ENCODE measurements around the gene CABP7.
"Not testable (repeated sequence)": the region's sequence is repeated elsewhere in the genome, so short reads cannot be mapped to it uniquely, and the experiment has no call there.

Gene CABP7

GRCh38 chr22:29751669-29752068 is 31.9 kb downstream of the CABP7 start:
- DNase-seq = no peak

GRCh38 chr22:29753808-29754657 is 34.2 kb downstream of the CABP7 start:
- no peak for DNase-seq

- DNase-seq = not testable (repeated sequence)
These were observed 35.0 kb downstream of the CABP7 start for GRCh38 chr22:29754658-29755395.

- DNase-seq = no peak
These were observed 36.1 kb downstream of the CABP7 start for GRCh38 chr22:29755889-29756288.

GRCh38 chr22:29756341-29756740 is 36.5 kb downstream of the CABP7 start:
- no peak for DNase-seq

GRCh38 chr22:29757096-29757495 is 37.3 kb downstream of the CABP7 start:
- DNase-seq = no peak

- DNase-seq = no peak
These were observed 38.3 kb downstream of the CABP7 start for GRCh38 chr22:29758068-29758622.

- DNase-seq = no peak
These were observed 39.2 kb downstream of the CABP7 start for GRCh38 chr22:29758959-29759358.

- DNase-seq = no peak
These were observed 42.5 kb downstream of the CABP7 start for GRCh38 chr22:29762263-29762662.

- peak; percentile 64 for DNase-seq
These were observed 46.3 kb downstream of the CABP7 start for GRCh38 chr22:29765905-29766631.

- peak; percentile 91 for DNase-seq
These were observed 46.9 kb downstream of the CABP7 start, which contains the start of gene ZMAT5 for GRCh38 chr22:29766632-29767170. Gene ZMAT5 (minus strand): TSS chr22:29767007. CDS start chr22:29748544, 18,463 bp downstream.

- DNase-seq = peak; percentile 95
These were observed 47.6 kb downstream of the CABP7 start, which contains the start of gene UQCR10 for GRCh38 chr22:29767171-29768051. Gene UQCR10 (plus strand): TSS chr22:29767369. CDS start chr22:29767399, 30 bp downstream.

GRCh38 chr22:29768052-29768693 is 48.4 kb downstream of the CABP7 start:
- no peak for DNase-seq

- DNase-seq = no peak
These were observed 50.0 kb downstream of the CABP7 start for GRCh38 chr22:29769723-29770321.

- no peak for DNase-seq
These were observed 52.4 kb downstream of the CABP7 start for GRCh38 chr22:29772170-29772641.

GRCh38 chr22:29773233-29773632 is 53.4 kb downstream of the CABP7 start:
- no peak for DNase-seq

GRCh38 chr22:29780220-29780619 is 60.4 kb downstream of the CABP7 start:
- DNase-seq = no peak

GRCh38 chr22:29780748-29781676 is 61.2 kb downstream of the CABP7 start:
- no peak for DNase-seq

All from activated CD8-positive, alpha-beta memory T cell treated with anti-CD3 and anti-CD28 coated beads, Interleukin-2, amount 50 U/mL, for 48 hours (primary cell).